Upper lobe of left lung (tissue), 4 donors: ENCODE data around the gene ZNF496.

Experiments used
- EP300 ChIP-seq, 4 donors: sonication (generic); formaldehyde crosslinking; IDR thresholded peaks; one replicate each; pipeline ENCODE4 v1.5.1; 2017; ENCODE audit warnings: antibody characterized with exemption in 4 of 4, control low read depth in 2 of 4
- POLR2A ChIP-seq, 4 donors: fragments of 450-650 bp; IDR thresholded peaks; one replicate each; pipeline ENCODE4 v1.5.1; 2016 to 2017; ENCODE audit warnings: antibody characterized with exemption in 4 of 4, mild to moderate bottlenecking in 2 of 4
- TF ChIP-seq, protein P1 (sequence below), 6 experiments: fragments of 450-650 bp in 4 of 6; fragments of 200-600 bp in 2 of 6; sonication (generic) in 2 of 6; IDR thresholded peaks; one replicate each; pipeline ENCODE4 v1.5.1; 2016 to 2019; ENCODE audit warnings: antibody characterized with exemption in 6 of 6

DNA sequence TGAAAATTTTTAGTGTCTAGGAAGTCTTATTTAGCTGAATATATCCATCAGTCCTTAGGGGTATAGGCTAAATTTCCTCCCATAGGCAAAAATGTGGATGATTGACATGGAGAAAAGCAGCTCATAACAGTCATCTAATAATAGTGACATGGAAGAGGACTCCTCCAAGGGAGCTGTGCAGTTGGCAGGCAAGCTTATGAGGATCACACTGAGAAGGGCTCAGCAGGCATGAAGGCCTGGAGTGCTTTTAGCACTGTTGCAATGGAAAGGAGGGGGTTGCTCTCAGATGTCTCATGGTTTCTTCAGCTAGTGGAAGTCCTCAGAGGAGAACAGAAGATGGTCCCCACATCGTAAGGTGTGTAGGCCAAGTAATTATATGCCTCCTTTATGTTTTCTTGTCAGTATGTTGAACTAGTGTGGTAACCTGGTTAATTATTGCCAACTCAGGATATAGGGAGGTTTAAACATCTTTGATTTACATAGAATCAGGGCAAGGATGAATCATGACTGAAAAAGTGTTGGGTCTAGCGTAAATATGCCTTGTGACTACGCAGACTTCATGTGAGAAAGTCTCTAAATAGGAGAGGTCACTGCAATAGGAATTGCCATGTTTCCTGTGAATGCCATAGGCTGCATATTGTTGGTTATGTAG lies 56.9 kb downstream of the ZNF496 start:
- TF ChIP-seq, protein P1, sequence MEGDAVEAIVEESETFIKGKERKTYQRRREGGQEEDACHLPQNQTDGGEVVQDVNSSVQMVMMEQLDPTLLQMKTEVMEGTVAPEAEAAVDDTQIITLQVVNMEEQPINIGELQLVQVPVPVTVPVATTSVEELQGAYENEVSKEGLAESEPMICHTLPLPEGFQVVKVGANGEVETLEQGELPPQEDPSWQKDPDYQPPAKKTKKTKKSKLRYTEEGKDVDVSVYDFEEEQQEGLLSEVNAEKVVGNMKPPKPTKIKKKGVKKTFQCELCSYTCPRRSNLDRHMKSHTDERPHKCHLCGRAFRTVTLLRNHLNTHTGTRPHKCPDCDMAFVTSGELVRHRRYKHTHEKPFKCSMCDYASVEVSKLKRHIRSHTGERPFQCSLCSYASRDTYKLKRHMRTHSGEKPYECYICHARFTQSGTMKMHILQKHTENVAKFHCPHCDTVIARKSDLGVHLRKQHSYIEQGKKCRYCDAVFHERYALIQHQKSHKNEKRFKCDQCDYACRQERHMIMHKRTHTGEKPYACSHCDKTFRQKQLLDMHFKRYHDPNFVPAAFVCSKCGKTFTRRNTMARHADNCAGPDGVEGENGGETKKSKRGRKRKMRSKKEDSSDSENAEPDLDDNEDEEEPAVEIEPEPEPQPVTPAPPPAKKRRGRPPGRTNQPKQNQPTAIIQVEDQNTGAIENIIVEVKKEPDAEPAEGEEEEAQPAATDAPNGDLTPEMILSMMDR (IDR thresholded peaks at IDR 0.05) = no peak
- TF ChIP-seq EP300 (IDR thresholded peaks at IDR 0.05) = no peak
- TF ChIP-seq POLR2A (IDR thresholded peaks at IDR 0.05) = no peak
